Loucy (cell line): ENCODE data around the gene EIF3A.

Source experiments
- CTCF ChIP-seq: fragments of 200-600 bp; sonication (generic); conservative IDR thresholded peaks from 2 replicates; pipeline ENCODE4 v1.5.1; 2014; ENCODE audit warnings: mild to moderate bottlenecking, antibody characterized with exemption, low read length
- EZH2phosphoT487 ChIP-seq: fragments of 200-600 bp; IDR thresholded peaks from 2 replicates; pipeline ENCODE4 v1.6.1; 2018; ENCODE audit warnings: antibody characterized with exemption, mild to moderate bottlenecking, moderate library complexity, borderline replicate concordance

GRCh38 chr10:118998183-118998582 lies 82.4 kb downstream of the EIF3A start:
- TF ChIP-seq CTCF (no peak), EZH2phosphoT487 (no peak)
